ENCODE results near the gene ZXDA.
A peak's percentile ranks its signal among the peaks of the same experiment; 100 is the strongest.
"Not testable (repeated sequence)": the region's sequence is repeated elsewhere in the genome, so short reads cannot be mapped to it uniquely, and the experiment has no call there.

ZXDA gene

DNA sequence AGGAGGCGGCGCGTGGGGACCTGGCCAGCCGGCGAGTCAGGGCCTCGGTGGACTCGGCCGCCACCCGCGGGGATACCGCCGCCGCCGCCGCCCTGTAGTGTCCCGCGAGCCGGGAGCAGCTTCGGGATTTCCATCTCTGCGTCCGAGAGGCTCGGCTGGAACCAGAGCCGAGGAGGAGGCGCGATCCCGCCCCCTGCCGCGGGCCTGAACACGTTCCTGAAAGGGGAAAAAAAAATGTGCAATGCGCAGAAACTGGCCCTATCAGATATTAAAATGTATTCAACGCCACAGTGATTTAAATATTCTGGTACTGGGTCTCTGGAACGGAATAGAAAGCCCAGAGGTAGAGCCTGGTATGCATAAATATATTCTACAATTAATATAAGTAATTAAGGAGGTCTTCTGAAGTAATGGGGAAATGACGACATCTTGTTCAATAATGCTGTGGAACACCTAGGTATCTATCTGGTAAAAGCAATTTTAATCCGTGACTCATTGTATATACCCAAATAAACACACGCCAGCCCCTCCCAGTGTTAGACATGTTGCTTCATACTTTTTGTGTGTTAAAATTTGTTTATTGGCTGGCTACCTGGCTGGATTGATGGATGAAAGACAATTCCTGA is at the start of gene ZXDA:
ZXDA (minus strand) TSS at position 172 of the 626 bp plus-strand sequence; CDS start at position 134, 38 bp downstream.
- Mint-ChIP-seq H3K4me3 (peak within 1 kb of the TSS; percentile 75), H3K27ac (peak within 1 kb of the TSS; percentile 87), H3K4me1 (peaks cover 14% of the 10 kb centered on the region)
- not testable (repeated sequence) for H3K9me3 Mint-ChIP-seq, H3K27me3 Mint-ChIP-seq, H3K36me3 Mint-ChIP-seq
- peak; percentile 79 for ATAC-seq

- no peaks in the 10 kb centered on the region for H3K27me3 Mint-ChIP-seq
- ATAC-seq, result no peak
- H3K4me3 Mint-ChIP-seq, result no peak overlapping the region
- H3K9me3 Mint-ChIP-seq, result peaks cover 13% of the 10 kb centered on the region
- no peaks in the 10 kb centered on the region for H3K36me3 Mint-ChIP-seq
- H3K27ac Mint-ChIP-seq, result peak overlapping the region; percentile 66
- peaks cover 15% of the 10 kb centered on the region for H3K4me1 Mint-ChIP-seq
These were observed 42.0 kb upstream of the ZXDA start for GRCh38 chrX:57952320-57952678.

GRCh38 chrX:57951666-57952319 is 41.5 kb upstream of the ZXDA start:
- Mint-ChIP-seq H3K36me3 (no peaks in the 10 kb centered on the region), H3K4me3 (no peak overlapping the region), H3K9me3 (peaks cover 13% of the 10 kb centered on the region), H3K4me1 (peaks cover 15% of the 10 kb centered on the region), H3K27ac (peak overlapping the region; percentile 66), H3K27me3 (no peaks in the 10 kb centered on the region)
- ATAC-seq, result peak; percentile 82

- Mint-ChIP-seq H3K4me1 (peaks cover 6% of the 10 kb centered on the region), H3K36me3 (no peaks in the 10 kb centered on the region), H3K4me3 (no peak overlapping the region), H3K9me3 (no peaks in the 10 kb centered on the region), H3K27ac (no peak overlapping the region), H3K27me3 (no peaks in the 10 kb centered on the region)
- no peak for ATAC-seq
These were observed 23.1 kb upstream of the ZXDA start for GRCh38 chrX:57933321-57933720.

- H3K36me3 Mint-ChIP-seq, result no peaks in the 10 kb centered on the region
- no peak overlapping the region for H3K27ac Mint-ChIP-seq
- no peaks in the 10 kb centered on the region for H3K9me3 Mint-ChIP-seq
- H3K27me3 Mint-ChIP-seq, result no peaks in the 10 kb centered on the region
- ATAC-seq, result no peak
- H3K4me3 Mint-ChIP-seq, result no peak overlapping the region
- peaks cover 6% of the 10 kb centered on the region for H3K4me1 Mint-ChIP-seq
These were observed 22.0 kb upstream of the ZXDA start for GRCh38 chrX:57932266-57932665.

- H3K4me3 Mint-ChIP-seq, result no peak overlapping the region
- ATAC-seq, result no peak
- H3K36me3 Mint-ChIP-seq, result no peaks in the 10 kb centered on the region
- peaks cover 6% of the 10 kb centered on the region for H3K4me1 Mint-ChIP-seq
- H3K9me3 Mint-ChIP-seq, result no peaks in the 10 kb centered on the region
- H3K27ac Mint-ChIP-seq, result no peak overlapping the region
- no peaks in the 10 kb centered on the region for H3K27me3 Mint-ChIP-seq
These were observed 19.8 kb upstream of the ZXDA start for GRCh38 chrX:57930051-57930450.

DNA sequence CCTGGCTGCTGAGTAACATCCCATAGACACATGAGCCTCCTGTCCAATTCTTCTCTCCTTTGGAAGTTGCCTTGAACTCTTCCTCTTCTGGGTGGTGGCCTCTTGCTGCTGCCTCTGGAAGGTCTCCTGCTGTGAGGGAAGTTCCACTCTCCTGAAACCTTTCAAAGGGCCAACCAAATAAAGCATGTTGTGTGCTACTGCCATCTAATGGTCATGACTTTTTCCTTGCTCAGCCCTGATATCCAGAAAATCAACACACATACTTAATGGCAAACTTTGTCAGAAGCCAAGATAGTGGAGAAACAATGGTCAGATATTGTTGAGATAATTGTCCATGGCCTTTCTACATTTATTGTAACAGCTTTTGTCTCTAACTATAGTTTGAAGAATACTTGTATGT is 19.1 kb upstream of the ZXDA start:
- Mint-ChIP-seq H3K4me3 (no peak overlapping the region), H3K36me3 (no peaks in the 10 kb centered on the region)

DNA sequence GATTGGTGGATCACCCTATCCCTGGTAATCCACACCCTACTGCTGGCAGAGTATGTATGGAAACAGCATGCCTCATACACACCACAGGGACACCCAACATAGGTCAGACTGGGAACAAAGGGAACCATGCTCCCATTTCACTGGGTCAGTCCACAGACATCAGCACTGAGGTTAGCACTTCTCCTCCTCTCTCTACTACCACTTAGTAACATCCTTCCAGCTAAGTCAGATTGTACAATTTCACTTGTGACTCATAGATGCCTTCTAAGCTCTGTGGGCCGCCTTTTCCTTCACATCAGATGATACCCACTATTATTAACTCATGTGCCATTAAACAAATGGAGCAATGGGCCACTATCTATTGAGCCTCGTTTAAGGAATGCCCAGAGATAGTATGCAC is 15.5 kb upstream of the ZXDA start:
- H3K27me3 Mint-ChIP-seq, result no peaks in the 10 kb centered on the region
- H3K4me3 Mint-ChIP-seq, result no peak overlapping the region
- H3K36me3 Mint-ChIP-seq, result no peaks in the 10 kb centered on the region
- H3K27ac Mint-ChIP-seq, result no peak overlapping the region
- H3K9me3 Mint-ChIP-seq, result no peaks in the 10 kb centered on the region
- peaks cover 6% of the 10 kb centered on the region for H3K4me1 Mint-ChIP-seq
- no peak for ATAC-seq

More for the DNA sequence above, 19.1 kb upstream of the ZXDA start:
- peaks cover 6% of the 10 kb centered on the region for H3K4me1 Mint-ChIP-seq
- no peaks in the 10 kb centered on the region for H3K9me3 Mint-ChIP-seq
- H3K27ac Mint-ChIP-seq, result no peak overlapping the region
- no peak for ATAC-seq
- H3K27me3 Mint-ChIP-seq, result no peaks in the 10 kb centered on the region

DNA sequence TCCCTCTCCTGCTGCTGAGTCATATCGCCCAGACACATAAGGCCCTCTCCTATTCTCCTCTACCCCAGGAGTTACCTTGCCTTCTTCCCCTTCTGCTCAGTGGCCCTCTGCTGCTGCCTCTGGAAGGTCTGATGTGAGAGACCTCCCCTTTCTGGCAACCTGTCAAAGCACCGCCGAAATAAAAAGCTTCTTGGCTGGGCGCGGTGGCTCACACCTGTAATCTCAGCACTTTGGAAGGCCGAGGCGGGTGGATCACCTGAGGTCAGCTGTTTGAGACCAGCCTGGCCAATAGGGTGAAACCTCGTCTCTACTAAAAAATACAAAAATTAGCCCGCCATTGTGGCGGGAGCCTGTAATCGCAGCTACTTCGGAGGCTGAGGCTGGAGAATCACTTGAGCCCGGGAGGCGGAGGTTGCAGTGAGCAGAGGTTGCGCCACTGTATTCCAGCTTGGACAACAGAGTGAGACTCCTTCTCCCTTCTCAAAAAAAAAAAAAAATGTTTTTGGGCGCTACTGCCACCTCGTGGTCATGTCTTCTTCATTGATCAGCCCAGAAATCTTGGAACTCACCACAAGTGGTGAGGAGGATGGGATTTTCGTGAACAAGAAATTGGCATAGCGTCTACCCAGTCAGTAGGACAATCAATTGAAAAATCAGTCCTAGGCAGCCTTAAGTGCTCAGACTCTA is 8.6 kb upstream of the ZXDA start:
- Mint-ChIP-seq H3K4me1 (no peaks in the 10 kb centered on the region), H3K27ac (no peak overlapping the region)
- ATAC-seq, result no peak

GRCh38 chrX:57915680-57916079 is 5.4 kb upstream of the ZXDA start:
- H3K27ac Mint-ChIP-seq, result no peak overlapping the region
- ATAC-seq, result no peak
- H3K36me3 Mint-ChIP-seq, result no peaks in the 10 kb centered on the region
- no peak overlapping the region for H3K4me3 Mint-ChIP-seq
- H3K4me1 Mint-ChIP-seq, result peaks cover 7% of the 10 kb centered on the region
- H3K27me3 Mint-ChIP-seq, result no peaks in the 10 kb centered on the region
- H3K9me3 Mint-ChIP-seq, result no peaks in the 10 kb centered on the region

More for the DNA sequence above, 8.6 kb upstream of the ZXDA start:
- H3K36me3 Mint-ChIP-seq, result no peaks in the 10 kb centered on the region
- no peak overlapping the region for H3K4me3 Mint-ChIP-seq
- H3K9me3 Mint-ChIP-seq, result no peaks in the 10 kb centered on the region
- H3K27me3 Mint-ChIP-seq, result no peaks in the 10 kb centered on the region

DNA sequence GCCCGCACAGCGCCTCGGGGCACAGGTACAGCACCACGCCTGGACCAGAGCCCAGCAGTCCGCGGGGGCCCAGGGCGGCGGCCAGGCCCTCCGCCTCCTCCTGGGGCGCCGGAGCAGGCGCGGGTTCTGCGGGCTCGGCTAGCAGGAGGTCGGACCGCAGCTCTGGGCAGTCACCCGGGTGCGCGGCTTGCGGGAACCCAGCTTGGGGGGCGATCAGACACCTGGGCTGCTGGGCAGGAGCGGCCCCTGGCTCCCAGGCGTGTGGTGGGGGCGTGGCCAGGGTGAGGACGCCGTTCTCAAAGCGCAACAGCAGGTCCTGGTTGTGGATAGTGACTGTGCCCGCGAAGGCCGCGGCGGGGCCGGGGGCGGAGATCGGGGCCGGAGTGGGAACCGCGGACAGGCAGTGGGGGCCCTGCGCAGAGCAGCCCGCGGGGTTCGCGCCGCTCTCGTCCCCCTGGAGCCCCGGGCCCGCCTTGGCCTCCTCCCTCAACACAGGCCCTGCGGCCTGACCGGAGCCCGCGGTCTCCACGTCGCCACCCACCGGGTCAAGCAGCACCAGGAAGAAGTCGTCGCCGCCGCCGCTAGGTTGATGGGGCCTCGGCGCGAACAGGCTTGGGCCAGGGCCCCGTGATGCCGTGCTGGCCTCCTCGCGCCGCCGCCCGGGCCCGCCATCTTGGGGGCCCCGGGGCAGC is 517 bp downstream of the ZXDA start:
- not testable (repeated sequence) for H3K9me3 Mint-ChIP-seq, H3K36me3 Mint-ChIP-seq, H3K27me3 Mint-ChIP-seq
- Mint-ChIP-seq H3K27ac (peak overlapping the region; percentile 87), H3K4me1 (peaks cover 14% of the 10 kb centered on the region), H3K4me3 (peak overlapping the region; percentile 75)
- ATAC-seq, result peak; percentile 92

GRCh38 chrX:57908972-57909594 is 1.2 kb downstream of the ZXDA start:
- H3K36me3 Mint-ChIP-seq, ATAC-seq, H3K9me3 Mint-ChIP-seq, H3K27ac Mint-ChIP-seq, H3K27me3 Mint-ChIP-seq: not testable (repeated sequence)
- Mint-ChIP-seq H3K4me1 (peaks cover 14% of the 10 kb centered on the region), H3K4me3 (peak overlapping the region; percentile 75)

GRCh38 chrX:57906790-57907189 is 3.5 kb downstream of the ZXDA start:
- Mint-ChIP-seq H3K4me3 (peak overlapping the region; percentile 21), H3K9me3 (no peaks in the 10 kb centered on the region), H3K4me1 (peaks cover 28% of the 10 kb centered on the region), H3K36me3 (peaks cover 6% of the 10 kb centered on the region), H3K27me3 (no peaks in the 10 kb centered on the region), H3K27ac (peak overlapping the region; percentile 17)
- ATAC-seq, result no peak

DNA sequence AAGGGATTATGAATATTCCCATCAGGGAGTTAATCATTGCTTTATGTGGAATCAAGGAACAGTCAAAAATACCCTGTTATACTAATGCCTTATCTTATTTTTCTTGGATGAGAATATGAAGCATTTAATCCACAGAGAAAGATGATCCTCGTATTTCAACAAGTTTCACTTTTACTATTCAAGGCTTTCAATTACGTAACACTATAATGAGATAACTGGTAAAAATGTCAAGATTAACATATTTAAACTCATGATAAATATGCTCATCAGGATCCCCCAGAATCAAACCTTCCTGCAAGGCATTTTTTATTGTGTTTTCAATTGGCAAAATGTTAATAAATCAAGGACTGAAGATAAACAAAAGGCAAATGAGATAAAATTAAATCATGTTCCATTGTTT is 5.1 kb downstream of the ZXDA start:
- Mint-ChIP-seq H3K4me1 (peaks cover 21% of the 10 kb centered on the region), H3K9me3 (no peaks in the 10 kb centered on the region), H3K36me3 (peaks cover 6% of the 10 kb centered on the region), H3K4me3 (no peak overlapping the region), H3K27me3 (no peaks in the 10 kb centered on the region), H3K27ac (no peak overlapping the region)
- no peak for ATAC-seq
